OCI-LY7 (cell line): Measurements from ENCODE around the gene SERINC5.

Source experiments
- CTCF ChIP-seq: fragments of 200-600 bp; sonication (generic); conservative IDR thresholded peaks from 2 replicates; pipeline ENCODE4 v1.5.1; 2014; ENCODE audit warnings: mild to moderate bottlenecking, antibody characterized with exemption, low read length, moderate library complexity, mixed read lengths
- EZH2phosphoT487 ChIP-seq: fragments of 200-600 bp; sonication (generic); IDR thresholded peaks from 2 replicates; pipeline ENCODE4 v1.6.1; 2018; ENCODE audit warnings: low read depth, borderline replicate concordance, mild to moderate bottlenecking, mixed run types, antibody characterized with exemption, low read length, moderate library complexity, mixed read lengths

- TF ChIP-seq CTCF (no peak), EZH2phosphoT487 (no peak)
Observed at GRCh38 chr5:80208381-80208780, 47.5 kb downstream of the SERINC5 start.
